Liver (tissue), 9 donors: Measurements from ENCODE around the gene CYTH2. TPM values are rescaled to one million over a fixed set of nuclear protein-coding genes. Genes with fewer than 3 reads are reported as not detected.

ENCODE experiments used
- DNase-seq: peaks from one replicate; pipeline ENCODE4 v3.0.0-alpha.2; 2017; ENCODE audit warnings: low spot score
- H3K27ac ChIP-seq, 2 donors: one replicate each; pipeline ENCODE4 v1.7.0; 2013; ENCODE audit warnings: inconsistent platforms in 2 of 2, low read length in 2 of 2, control low read depth in 1 of 2, low read depth in 1 of 2, mild to moderate bottlenecking in 1 of 2
- H3K27me3 ChIP-seq, 4 donors: one replicate each; pipeline versions ENCODE4 v1.6.1 to v1.7.0; 2013; ENCODE audit warnings: low read length in 3 of 4, inconsistent platforms in 1 of 4, mild to moderate bottlenecking in 1 of 4, moderate library complexity in 1 of 4; ENCODE audit not compliant: control insufficient read depth in 4 of 4, insufficient read depth in 4 of 4
- H3K36me3 ChIP-seq, 4 donors: one replicate each; pipeline versions ENCODE4 v1.6.1 to v1.7.0; 2013; ENCODE audit warnings: low read length in 3 of 4, mild to moderate bottlenecking in 3 of 4, low read depth in 1 of 4, moderate library complexity in 1 of 4; ENCODE audit not compliant: control insufficient read depth in 4 of 4, insufficient read depth in 3 of 4
- H3K4me1 ChIP-seq, 4 donors: one replicate each; pipeline versions ENCODE4 v1.6.1 to v1.7.0; 2013; ENCODE audit warnings: low read length in 3 of 4, mild to moderate bottlenecking in 3 of 4, moderate library complexity in 1 of 4; ENCODE audit not compliant: control insufficient read depth in 4 of 4, insufficient read depth in 4 of 4
- H3K4me3 ChIP-seq, 3 donors: one replicate each; pipeline versions ENCODE4 v1.6.1 to v1.7.0; 2013; ENCODE audit warnings: low read length in 3 of 3, control low read depth in 1 of 3, low read depth in 1 of 3, mild to moderate bottlenecking in 1 of 3
- H3K9ac ChIP-seq, 2 donors: one replicate each; pipeline ENCODE4 v1.7.0; 2013; ENCODE audit warnings: low read length in 2 of 2, mild to moderate bottlenecking in 2 of 2, moderate library complexity in 2 of 2, control low read depth in 1 of 2, low read depth in 1 of 2
- H3K9me3 ChIP-seq, 4 donors: one replicate each; pipeline versions ENCODE4 v1.6.1 to v1.7.0; 2013; ENCODE audit warnings: low read length in 3 of 4; ENCODE audit not compliant: control insufficient read depth in 4 of 4
- CTCF ChIP-seq: fragments of 150-350 bp; IDR thresholded peaks from 2 replicates; pipeline ENCODE4 v1.5.1; 2017; ENCODE audit warnings: improper control_type of control experiment, low read depth, low read length; ENCODE audit not compliant: missing input control
- EGR1 ChIP-seq, 2 donors: IDR thresholded peaks; 2 replicates each; pipeline ENCODE4 v1.6.1; 2016 to 2018; ENCODE audit warnings: antibody characterized with exemption in 2 of 2, low read depth in 2 of 2
- FOXA1 ChIP-seq: IDR thresholded peaks from 2 replicates; pipeline ENCODE4 v1.6.1; 2016; ENCODE audit warnings: antibody characterized with exemption
- FOXA2 ChIP-seq: IDR thresholded peaks from 2 replicates; pipeline ENCODE4 v1.6.1; 2016; ENCODE audit warnings: antibody characterized with exemption
- JUND ChIP-seq, 2 donors: IDR thresholded peaks; 2 replicates each; pipeline ENCODE4 v1.6.1; 2016; ENCODE audit warnings: antibody characterized with exemption in 2 of 2
- RAD21 ChIP-seq, 2 donors: IDR thresholded peaks; 2 replicates each; pipeline ENCODE4 v1.6.1; 2016; ENCODE audit warnings: antibody characterized with exemption in 2 of 2, mild to moderate bottlenecking in 2 of 2
- SP1 ChIP-seq: IDR thresholded peaks from 2 replicates; pipeline ENCODE4 v1.6.1; 2018; ENCODE audit warnings: antibody characterized with exemption, mild to moderate bottlenecking
- TAF1 ChIP-seq: conservative IDR thresholded peaks from 2 replicates; pipeline ENCODE4 v1.6.1; 2016; ENCODE audit warnings: antibody characterized with exemption, mild to moderate bottlenecking
- WGBS: extraction: QIAGEN DNeasy Blood & Tissue Kit; methylation state at CpG from one replicate; pipeline ENCODE4 v1.1.7; 2013; 5-methylcytosine and 5-hydroxymethylcytosine counted together
- polyA plus RNA-seq, 2 donors: library from polyadenylated mRNA; stranded (reverse) in 1 of 2; unstranded in 1 of 2; fragments of 200-250 nt in 1 of 2; fragments of >200 nt in 1 of 2; fragmentation: Nextera tagmentation in 1 of 2; extraction: Ambion mirVana in 1 of 2; gene quantifications; one replicate each; pipeline versions ENCODE4 v1.2.1 to v1.2.3, GENCODE V29; 2013 to 2015
- total RNA-seq, 2 donors: library from RNA; depleted of rRNA; stranded (reverse); fragments of >200 nt; gene quantifications; one replicate each; pipeline ENCODE4 v1.2.3, GENCODE V29; 2014
- TF ChIP-seq, protein P1 (sequence below): IDR thresholded peaks from 2 replicates; pipeline ENCODE4 v1.6.1; 2016; ENCODE audit warnings: antibody characterized with exemption, mild to moderate bottlenecking
- donor health status: healthy.
- donor health status: healthy.
- donor health status: healthy.
- donor health status: healthy.
- donor health status: healthy.

The CYTH2 gene
- total and polyA plus RNA-seq, 4 donors = 13.0 to 16.9 (median 13.2) TPM

GRCh38 chr19:48501494-48502349 is 32.6 kb downstream of the CYTH2 start (continued):
- TF ChIP-seq, protein P1, sequence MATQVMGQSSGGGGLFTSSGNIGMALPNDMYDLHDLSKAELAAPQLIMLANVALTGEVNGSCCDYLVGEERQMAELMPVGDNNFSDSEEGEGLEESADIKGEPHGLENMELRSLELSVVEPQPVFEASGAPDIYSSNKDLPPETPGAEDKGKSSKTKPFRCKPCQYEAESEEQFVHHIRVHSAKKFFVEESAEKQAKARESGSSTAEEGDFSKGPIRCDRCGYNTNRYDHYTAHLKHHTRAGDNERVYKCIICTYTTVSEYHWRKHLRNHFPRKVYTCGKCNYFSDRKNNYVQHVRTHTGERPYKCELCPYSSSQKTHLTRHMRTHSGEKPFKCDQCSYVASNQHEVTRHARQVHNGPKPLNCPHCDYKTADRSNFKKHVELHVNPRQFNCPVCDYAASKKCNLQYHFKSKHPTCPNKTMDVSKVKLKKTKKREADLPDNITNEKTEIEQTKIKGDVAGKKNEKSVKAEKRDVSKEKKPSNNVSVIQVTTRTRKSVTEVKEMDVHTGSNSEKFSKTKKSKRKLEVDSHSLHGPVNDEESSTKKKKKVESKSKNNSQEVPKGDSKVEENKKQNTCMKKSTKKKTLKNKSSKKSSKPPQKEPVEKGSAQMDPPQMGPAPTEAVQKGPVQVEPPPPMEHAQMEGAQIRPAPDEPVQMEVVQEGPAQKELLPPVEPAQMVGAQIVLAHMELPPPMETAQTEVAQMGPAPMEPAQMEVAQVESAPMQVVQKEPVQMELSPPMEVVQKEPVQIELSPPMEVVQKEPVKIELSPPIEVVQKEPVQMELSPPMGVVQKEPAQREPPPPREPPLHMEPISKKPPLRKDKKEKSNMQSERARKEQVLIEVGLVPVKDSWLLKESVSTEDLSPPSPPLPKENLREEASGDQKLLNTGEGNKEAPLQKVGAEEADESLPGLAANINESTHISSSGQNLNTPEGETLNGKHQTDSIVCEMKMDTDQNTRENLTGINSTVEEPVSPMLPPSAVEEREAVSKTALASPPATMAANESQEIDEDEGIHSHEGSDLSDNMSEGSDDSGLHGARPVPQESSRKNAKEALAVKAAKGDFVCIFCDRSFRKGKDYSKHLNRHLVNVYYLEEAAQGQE = no peak
- no peak for TF ChIP-seq JUND (IDR thresholded peaks at IDR 0.05)

- WGBS = 32% methylated on average over 27 of the region's 27 CpGs
- Histone ChIP-seq H3K4me1 (peaks cover 0 to 9% (median 4%) of the 10 kb centered on the region in 4 donors), H3K9me3 (no peaks in the 10 kb centered on the region), H3K27ac (no peak overlapping the region), H3K9ac (no peak overlapping the region), H3K4me3 (no peak overlapping the region), H3K36me3 (no peaks in the 10 kb centered on the region), H3K27me3 (peaks cover 0 to 4% (median 3%) of the 10 kb centered on the region in 4 donors)
- DNase-seq = no peak
- TF ChIP-seq SP1 (no peak), FOXA2 (no peak), EGR1 (IDR thresholded peaks at IDR 0.05; ENCODE audit: low read depth in 2 of 2) (no peak), RAD21 (IDR thresholded peaks at IDR 0.05) (no peak), CTCF (no peak), TAF1 (no peak), FOXA1 (no peak)
- TF ChIP-seq, protein P1 = no peak
Observed at GRCh38 chr19:48502350-48503018, 33.3 kb downstream of the CYTH2 start.
